Measurements from ENCODE around the gene CSTB.

Gene CSTB

GRCh38 chr21:43728467-43729390 is 47.4 kb downstream of the CSTB start:
- peak; percentile 88 for DNase-seq (ENCODE audit: low spot score)

DNA sequence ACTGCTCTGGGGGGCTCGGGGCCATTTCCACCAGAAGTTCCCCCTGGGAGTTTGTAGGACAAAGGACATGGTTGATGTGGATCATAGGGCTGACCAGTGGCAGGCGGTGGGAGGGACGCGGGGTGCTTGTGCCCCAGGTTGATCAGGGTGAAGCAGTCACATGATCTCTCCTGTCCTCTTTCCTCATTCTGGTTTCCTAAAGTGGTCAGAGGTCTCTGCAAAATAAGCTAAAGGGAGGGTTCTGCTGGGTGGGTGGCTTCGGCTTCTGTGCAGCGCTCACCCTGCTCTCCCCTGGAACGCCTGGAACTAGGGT is 48.0 kb downstream of the CSTB start:
- DNase-seq (ENCODE audit: low spot score) = no peak

DNA sequence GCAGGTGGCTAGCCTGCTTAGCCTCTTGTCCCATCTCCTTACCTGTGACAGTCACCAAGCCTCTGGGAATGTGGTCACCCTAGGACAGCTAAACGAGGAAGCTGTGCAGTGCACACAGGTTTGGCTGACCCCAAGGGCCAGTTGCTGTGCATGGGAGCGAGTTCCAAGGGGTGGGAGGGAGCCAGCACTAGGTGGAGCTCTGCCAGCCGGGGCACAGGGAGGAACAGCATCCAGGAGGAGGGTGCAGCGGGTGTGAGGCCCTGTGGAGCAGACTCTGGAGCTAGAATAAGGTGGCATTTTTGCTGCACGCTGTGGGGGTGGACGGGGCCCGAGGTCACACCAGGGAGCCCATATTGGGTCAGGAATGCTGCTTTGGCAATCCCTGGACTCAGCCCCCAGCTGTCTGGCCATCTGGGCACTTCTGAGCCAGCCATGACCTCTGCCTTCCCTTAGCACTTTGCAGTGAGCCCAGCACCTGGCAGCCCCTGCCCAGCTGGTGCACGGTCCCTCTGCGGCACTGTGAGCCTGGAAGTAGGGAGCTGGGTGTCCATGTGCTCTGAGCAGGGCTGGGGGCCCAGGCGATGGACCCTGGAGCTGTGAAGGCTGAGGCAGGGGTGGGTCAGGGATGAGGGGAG is 48.5 kb downstream of the CSTB start:
- no peak for DNase-seq (ENCODE audit: low spot score)

DNA sequence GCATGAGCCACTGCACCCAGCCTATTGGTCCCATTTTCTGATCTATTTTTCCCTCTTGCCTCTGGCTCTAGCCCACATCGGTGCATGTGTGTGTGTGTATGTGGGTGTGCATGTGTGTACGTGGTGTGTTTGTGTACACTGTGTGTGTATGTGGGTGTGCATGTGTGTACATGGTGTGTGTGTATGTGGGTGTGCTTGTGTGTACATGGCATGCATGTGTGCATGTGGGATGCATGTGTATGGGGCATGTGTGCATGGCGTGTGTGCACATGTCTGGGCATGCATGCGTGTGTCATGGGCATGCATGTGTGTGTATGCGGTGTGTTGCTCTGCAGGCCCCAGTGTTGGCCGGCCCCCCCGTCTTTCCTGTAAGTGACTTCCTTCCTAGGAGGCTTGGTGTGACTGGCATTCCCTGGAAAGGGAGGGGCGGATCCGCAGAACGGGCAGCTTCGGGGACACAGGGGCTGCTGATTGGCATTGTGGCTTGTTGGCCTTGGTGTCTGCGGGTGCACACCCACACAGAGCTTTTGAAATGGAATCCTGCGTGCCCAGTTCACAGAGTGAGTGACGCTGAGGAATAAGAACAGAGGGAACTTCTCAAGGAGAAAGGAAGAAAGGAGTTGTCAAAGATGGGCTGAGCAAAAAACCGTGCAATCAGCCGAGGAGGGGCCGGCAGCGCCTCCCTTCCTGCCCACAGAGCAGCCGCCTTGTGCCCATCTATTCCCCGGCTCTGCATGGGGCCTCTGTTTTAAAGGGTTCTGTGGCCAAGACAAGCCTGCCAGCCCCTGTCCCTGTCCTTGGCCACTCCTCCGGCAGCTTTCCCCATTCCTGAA is 49.2 kb downstream of the CSTB start:
- no peak for DNase-seq (ENCODE audit: low spot score)
